ENCODE data around the gene HKDC1. TPM values are rescaled to one million over a fixed set of nuclear protein-coding genes. Genes with fewer than 3 reads are reported as not detected.

Gene HKDC1
- total and polyA plus RNA-seq, 12 donors, result under 0.01 to 0.67 (median 0.15) TPM; not detected in 6

- DNase-seq, result no peak
- H3K36me3 ChIP-seq (replicated peaks in 1 of 2), result no peaks in the 10 kb centered on the region
- no peaks in the 10 kb centered on the region for H3K9me3 ChIP-seq (replicated peaks in 1 of 3)
- TF ChIP-seq POLR2A (IDR thresholded peaks at IDR 0.05), result no peak
- TF ChIP-seq CTCF (IDR thresholded peaks at IDR 0.05), result no peak
- H3K4me1 ChIP-seq (replicated peaks in 1 of 2), result no peaks in the 10 kb centered on the region
- no peak overlapping the region for H3K4me3 ChIP-seq
- intact Hi-C loops (cut with DNase I), result no loop called here
- no peak overlapping the region for H3K27ac ChIP-seq
- H3K27me3 ChIP-seq, result no peaks in the 10 kb centered on the region
- 65 to 68% (median 66%) methylated on average over 3 of the region's 3 CpGs for WGBS, 4 donors
These were observed 50.9 kb downstream of the HKDC1 start for GRCh38 chr10:69270990-69271389.

DNA sequence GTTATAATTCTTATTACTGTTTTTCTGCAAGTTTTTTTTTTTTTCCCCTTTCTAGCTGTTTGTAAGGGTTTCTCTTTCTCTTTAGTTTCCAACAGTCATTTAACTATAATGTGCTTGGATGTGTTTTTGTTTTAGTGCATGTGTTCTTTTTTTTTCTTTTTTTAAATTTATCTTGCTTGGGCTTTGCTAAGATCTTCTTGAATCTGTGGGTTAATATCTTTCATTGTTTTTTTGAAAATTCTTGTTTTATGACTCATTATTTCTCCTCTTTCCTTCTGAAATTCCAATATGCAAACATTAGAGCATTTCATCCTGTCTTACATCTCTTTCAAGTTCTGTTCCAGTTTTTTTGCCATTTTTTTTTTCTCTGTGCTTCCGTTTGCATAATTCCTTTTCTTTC, 52.5 kb downstream of the HKDC1 start:
- no peaks in the 10 kb centered on the region for H3K4me1 ChIP-seq (replicated peaks in 1 of 2)
- TF ChIP-seq POLR2A (IDR thresholded peaks at IDR 0.05) (no peak), CTCF (IDR thresholded peaks at IDR 0.05) (no peak)
- H3K9me3 ChIP-seq (replicated peaks in 1 of 3), result no peaks in the 10 kb centered on the region
- H3K27ac ChIP-seq, result no peak overlapping the region
- no peak overlapping the region for H3K4me3 ChIP-seq
- intact Hi-C loops (cut with DNase I), result no loop called here
- H3K36me3 ChIP-seq (replicated peaks in 1 of 2), result no peaks in the 10 kb centered on the region
- no peak for DNase-seq
- no peaks in the 10 kb centered on the region for H3K27me3 ChIP-seq
- 87 to 95% (median 88%) methylated on average over 1 of the region's 1 CpG for WGBS, 4 donors

- Histone ChIP-seq H3K4me3 (no peak overlapping the region), H3K36me3 (replicated peaks in 1 of 2) (no peaks in the 10 kb centered on the region), H3K9me3 (replicated peaks in 1 of 3) (no peaks in the 10 kb centered on the region), H3K27ac (no peak overlapping the region), H3K4me1 (replicated peaks in 1 of 2) (peaks cover 0 to 5% of the 10 kb centered on the region in 2 donors), H3K27me3 (no peaks in the 10 kb centered on the region)
- TF ChIP-seq CTCF (IDR thresholded peaks at IDR 0.05) (no peak), POLR2A (IDR thresholded peaks at IDR 0.05) (no peak)
- intact Hi-C loops (cut with DNase I), result no loop called here
- DNase-seq, result no peak
- WGBS, 4 donors, result 89 to 97% (median 94%) methylated on average over 1 of the region's 1 CpG
These were observed 55.3 kb downstream of the HKDC1 start for GRCh38 chr10:69275444-69275843.

DNA sequence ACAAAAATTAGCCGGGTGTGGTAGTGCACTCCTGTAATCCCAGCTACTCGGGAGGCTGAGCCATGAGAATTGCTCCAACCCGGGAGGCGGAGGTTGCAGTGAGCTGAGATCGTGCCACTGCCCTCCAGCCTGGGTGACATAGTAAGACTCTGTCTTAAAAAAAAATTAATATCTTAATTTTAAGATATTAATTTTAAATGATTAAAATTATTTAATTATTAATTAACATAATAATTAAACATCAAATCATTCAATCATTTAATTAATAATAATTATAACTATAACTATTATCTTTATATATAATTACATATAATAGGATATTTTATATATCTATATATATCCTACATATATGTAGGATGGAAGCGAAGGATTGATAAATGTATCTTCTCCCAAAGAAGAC, 56.4 kb downstream of the HKDC1 start:
- 85 to 91% (median 89%) methylated on average over 6 of the region's 6 CpGs for WGBS, 4 donors
- intact Hi-C loops (cut with DNase I), result no loop called here

More for the DNA sequence above, 56.4 kb downstream of the HKDC1 start:
- TF ChIP-seq CTCF (IDR thresholded peaks at IDR 0.05), result no peak
- TF ChIP-seq POLR2A (IDR thresholded peaks at IDR 0.05), result no peak
- peaks cover 0 to 5% of the 10 kb centered on the region in 2 donors for H3K4me1 ChIP-seq (replicated peaks in 1 of 2)
- H3K27ac ChIP-seq, result no peak overlapping the region
- H3K9me3 ChIP-seq (replicated peaks in 1 of 3), result no peaks in the 10 kb centered on the region
- no peaks in the 10 kb centered on the region for H3K27me3 ChIP-seq
- H3K4me3 ChIP-seq, result no peak overlapping the region
- no peak for DNase-seq
- H3K36me3 ChIP-seq (replicated peaks in 1 of 2), result no peaks in the 10 kb centered on the region
